OCI-M2 (cell line): Measurements from ENCODE around the gene S100A5.

Experiments used
- DNase-seq: peaks from one replicate; lab custom pipeline; 2025; ENCODE audit not compliant: unreplicated experiment; lab: John Stamatoyannopoulos, UW

The S100A5 gene

GRCh38 chr1:153513023-153513422 lies 27.7 kb downstream of the S100A5 start:
- no peak for DNase-seq

DNA sequence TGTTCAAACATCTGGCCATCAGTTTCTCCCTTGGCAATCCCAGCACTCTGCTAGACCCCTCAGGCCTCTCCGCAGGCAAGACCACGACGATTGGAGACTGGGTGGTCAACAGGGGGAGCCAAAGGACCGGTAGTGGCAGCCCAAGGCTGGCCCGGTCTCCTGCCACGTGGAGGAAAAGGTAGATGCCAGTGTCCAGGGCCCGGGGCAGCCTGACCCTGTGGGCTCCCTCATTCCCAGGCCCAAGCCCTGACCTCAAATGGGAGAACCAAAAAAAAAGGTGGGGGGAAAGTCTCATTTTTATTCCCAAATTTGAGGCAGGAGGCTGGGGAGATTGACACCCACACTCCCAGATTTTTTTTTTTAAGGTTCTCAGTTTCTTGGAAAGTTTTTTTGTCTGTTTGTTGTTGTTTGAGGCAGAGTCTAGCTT lies 29.7 kb downstream of the S100A5 start:
- DNase-seq: no peak

DNA sequence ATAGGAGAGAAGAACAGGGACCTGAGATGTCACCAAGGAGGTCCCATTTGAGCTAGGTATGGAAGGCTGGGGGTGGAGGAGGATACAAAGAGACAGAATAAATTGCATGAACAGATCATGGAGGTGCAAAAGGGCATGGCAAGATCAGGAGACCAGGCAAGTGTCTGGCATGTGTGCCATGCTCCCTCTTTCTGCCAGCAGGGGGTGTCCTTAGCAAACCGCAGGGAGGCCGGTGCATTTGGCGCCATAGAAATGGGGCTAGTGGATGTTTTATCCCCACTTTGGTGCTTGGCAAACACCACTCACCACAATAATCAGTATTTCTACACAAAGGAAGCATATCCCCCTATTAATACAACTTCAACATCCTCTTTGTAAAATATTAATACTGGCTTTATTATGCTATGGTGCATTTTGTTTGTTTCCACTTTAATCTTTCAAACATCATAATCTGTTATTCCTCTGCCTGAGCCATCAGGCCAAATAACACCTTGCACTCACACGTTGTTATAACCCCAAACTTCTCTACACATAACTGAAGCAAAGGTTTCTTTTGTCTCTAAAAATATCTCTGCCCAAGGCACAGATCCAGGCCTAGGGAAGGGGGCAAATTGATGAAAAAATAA lies 30.9 kb downstream of the S100A5 start:
- no peak for DNase-seq

DNA sequence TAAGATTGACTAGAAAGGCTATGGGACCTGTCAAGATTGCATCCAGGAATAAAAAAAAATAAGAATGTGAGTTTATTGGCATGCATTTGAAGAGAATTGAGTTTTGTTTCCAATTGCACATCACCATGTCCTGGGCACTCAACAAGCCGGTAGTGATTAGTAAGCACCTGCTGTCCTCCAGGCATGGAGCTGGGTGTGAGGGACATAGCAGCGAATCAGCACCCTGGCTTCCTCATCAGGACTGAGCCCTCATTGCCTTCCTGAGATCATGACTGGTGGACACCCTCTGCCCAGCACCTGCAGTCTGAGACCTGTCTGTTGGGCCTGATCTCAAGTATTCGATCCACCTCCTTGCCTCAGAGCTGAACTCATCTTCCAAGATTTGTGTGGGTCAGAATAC lies 31.7 kb downstream of the S100A5 start:
- no peak for DNase-seq

DNA sequence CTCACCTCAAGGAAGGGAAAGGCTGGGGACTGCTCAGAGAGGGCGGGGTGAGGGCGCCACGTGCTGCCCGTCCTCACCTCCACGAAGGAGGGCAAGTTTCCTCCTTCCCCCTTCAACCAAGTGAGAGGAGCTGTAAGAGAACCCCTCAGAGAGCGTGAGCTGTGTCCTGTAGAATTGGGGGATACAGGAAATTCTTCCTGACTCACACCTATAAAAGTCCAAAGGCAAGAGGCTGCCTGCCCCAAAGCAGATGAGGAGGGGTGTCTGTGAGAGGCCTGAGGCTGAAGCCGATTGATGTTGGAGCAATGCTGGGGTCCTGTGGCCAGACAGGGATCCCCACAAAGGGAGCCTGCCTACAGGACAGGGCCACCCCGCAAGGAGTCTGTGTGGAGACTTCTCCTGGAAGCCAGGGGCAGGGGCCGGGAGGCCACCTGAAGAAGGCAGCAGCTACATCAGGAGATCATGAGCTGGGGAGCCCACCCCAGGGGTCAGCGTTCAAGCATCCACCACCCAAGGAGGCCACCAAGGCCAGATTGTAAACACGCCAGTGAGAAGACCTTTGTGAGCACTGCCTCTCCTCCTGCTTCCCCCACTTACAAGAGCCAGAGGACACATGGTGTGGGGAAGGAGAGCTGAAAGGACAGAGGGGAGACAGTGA lies 32.7 kb downstream of the S100A5 start:
- no peak for DNase-seq

GRCh38 chr1:153506831-153507413 lies 33.8 kb downstream of the S100A5 start:
- no peak for DNase-seq

GRCh38 chr1:153506386-153506785 lies 34.3 kb downstream of the S100A5 start:
- DNase-seq: no peak

- DNase-seq: no peak
Measured at GRCh38 chr1:153505576-153505975, 35.2 kb downstream of the S100A5 start.

DNA sequence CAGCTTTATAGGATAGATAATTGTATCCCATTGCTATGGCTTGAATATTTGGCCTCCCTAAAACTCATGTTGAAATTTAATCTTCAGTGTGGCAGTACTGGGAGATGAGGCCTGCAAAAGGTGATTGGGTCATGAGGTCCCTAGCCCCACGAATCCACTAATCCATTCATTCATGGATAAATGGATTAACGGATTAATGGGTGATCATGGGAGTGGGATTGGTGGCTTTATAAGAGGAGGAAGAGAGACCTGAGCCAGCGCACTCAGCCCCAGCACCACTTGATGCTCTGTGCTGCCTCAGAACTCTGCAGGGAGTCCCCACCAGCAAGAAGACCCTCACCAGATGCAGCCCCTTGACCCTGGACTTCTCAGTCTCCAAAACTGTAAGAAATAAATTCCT lies 37.0 kb downstream of the S100A5 start:
- no peak for DNase-seq

- no peak for DNase-seq
Measured at GRCh38 chr1:153498746-153499145, 42.0 kb downstream of the S100A5 start.

DNA sequence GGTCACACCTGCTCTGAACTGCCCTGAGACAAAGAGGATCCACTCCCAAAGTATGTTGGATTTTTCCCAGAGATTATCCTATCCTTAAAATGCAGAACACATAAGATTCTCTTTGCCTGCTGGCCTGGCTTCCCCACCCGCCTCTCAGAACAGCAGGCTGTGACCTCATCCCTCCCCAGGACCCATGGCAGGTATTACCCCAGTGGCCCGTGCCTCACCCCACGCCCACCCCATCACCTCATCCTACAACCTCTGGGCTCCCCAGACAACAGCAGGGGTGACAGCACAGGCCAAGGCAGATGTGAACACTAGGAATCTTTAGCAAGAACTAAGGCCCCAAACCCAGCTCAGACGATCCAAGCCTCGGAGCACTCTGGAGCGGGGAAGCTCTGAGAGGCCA lies 45.2 kb downstream of the S100A5 start:
- DNase-seq: no peak

DNA sequence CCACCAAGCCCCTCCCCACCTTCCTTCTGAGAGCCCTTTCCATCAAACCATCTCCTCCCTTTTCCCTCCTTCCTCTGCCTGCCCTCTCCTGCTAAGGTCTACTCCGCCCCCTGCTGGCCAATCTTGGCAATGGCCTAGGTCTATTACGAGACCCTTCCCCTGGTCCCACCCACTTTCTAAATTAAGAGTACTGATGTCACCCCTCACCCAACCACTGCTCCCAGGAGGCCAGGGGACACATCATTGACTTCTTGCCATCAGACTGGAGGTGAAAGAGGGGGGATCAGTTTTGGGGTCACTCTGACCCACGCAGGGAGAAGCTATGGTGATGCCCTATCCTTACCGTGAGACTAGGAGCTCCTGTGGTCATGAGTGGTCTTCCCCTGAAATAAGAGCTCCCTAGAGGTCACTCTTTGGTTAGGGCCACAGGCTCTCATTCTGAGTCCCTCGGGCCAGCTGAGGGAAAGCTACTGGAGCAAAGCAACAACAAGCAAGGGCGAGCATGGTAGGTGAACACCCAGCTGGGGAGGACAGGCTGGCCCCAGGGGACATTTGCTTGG lies 45.7 kb downstream of the S100A5 start:
- no peak for DNase-seq

DNA sequence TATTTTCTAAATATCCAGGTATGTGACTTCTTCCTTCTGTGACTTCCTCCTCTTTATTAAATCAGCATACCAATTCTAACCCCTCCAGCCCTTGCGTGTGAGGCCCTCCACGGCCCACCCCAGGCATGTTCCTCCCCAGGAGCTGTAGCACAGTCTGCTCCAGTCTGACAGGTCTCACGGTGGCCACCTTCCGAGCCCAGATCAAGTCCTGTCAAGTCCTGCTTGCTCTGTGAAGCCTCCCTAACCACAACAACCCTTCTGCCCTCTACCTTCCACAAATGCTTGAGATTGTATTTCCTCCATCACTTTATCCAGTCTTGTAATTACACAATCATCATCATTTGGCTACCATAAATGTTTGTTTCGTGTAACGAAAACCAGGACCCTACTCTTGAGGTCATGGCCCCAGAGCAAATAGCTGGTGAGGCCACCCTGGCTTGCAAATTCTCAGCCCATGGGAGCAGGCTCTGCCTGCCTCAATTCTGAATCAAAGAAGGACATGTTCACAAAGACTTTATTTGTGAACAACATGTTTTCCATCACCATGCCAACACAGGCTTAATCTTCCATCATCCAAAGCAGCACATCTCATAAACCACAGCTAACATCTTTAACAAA lies 47.3 kb downstream of the S100A5 start:
- no peak for DNase-seq

GRCh38 chr1:153490272-153491051 lies 50.3 kb downstream of the S100A5 start:
- DNase-seq: no peak

DNA sequence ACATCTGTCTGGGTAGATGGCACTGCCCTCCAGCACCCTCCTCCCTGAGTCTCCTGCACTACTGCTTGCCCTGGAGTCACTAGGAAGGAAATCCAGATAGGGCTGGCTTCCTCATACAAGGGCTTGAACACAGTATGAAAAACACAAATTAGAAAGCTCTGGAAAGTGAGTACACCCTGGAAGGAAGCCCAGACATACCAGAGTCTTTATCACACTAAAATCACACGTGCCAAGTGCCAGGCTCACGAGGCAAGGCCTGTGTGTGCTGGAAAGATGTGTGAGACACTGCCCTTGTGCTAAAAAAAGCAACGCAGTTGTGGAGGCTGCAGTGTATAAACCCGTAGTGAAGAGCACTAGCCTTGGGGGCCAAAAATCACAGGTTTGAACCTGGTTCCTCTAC lies 52.0 kb downstream of the S100A5 start:
- no peak for DNase-seq

DNA sequence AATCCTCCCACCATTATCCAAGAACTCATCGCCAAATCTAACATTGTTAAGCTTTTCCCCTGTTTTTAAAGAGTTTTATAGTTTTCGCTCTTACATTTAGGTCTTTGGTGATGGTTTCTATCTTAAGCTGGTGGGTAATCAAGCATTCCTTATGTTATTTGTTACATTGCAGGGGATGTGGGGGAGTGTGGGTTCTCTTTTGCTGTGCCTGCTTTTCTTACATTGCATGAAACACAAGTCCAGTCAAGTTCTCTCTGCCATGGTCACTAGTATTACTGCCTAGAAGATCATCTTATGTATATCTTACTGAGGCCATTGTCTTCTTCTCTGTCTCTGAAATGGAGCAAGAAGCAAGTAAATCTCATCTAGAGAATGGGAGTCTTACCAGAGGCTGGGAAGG lies 53.0 kb downstream of the S100A5 start:
- DNase-seq: no peak
